H9 (cell line): Measurements from ENCODE around the gene TRMT112. TPM values are rescaled to one million over a fixed set of nuclear protein-coding genes. Genes with fewer than 3 reads are reported as not detected.

Experiments used
- DNase-seq: peaks from one replicate; pipeline ENCODE4 v3.0.0-alpha.2; 2017
- H2AFZ ChIP-seq: one replicate; pipeline ENCODE4 v1.6.1; 2013; ENCODE audit warnings: mild to moderate bottlenecking, low read length, control low read depth, moderate library complexity
- H2AK5ac ChIP-seq: 2 replicates; pipeline ENCODE4 v1.6.1; 2013; ENCODE audit warnings: low read length, control low read depth, mixed read lengths; ENCODE audit not compliant: insufficient read length
- H2BK120ac ChIP-seq: one replicate; pipeline ENCODE4 v1.6.1; 2013; ENCODE audit warnings: low read depth, mild to moderate bottlenecking, low read length, control low read depth, inconsistent platforms; ENCODE audit not compliant: poor library complexity, severe bottlenecking
- H2BK12ac ChIP-seq: 2 replicates; pipeline ENCODE4 v1.6.1; 2013; ENCODE audit warnings: low read length, control low read depth, mixed read lengths, low read depth; ENCODE audit not compliant: insufficient read length
- H2BK15ac ChIP-seq: 2 replicates; pipeline ENCODE4 v1.6.1; 2013; ENCODE audit warnings: low read depth, low read length, control low read depth
- H2BK20ac ChIP-seq: one replicate; pipeline ENCODE4 v1.6.1; 2013; ENCODE audit warnings: low read depth, mild to moderate bottlenecking, low read length, control low read depth, inconsistent platforms; ENCODE audit not compliant: poor library complexity, severe bottlenecking
- H2BK5ac ChIP-seq: 2 replicates; pipeline ENCODE4 v1.6.1; 2013; ENCODE audit warnings: low read length, control low read depth, mixed read lengths; ENCODE audit not compliant: insufficient read length
- H3K14ac ChIP-seq: 2 replicates; pipeline ENCODE4 v1.6.1; 2013; ENCODE audit warnings: low read length, control low read depth; ENCODE audit not compliant: insufficient read depth
- H3K18ac ChIP-seq: 2 replicates; pipeline ENCODE4 v1.6.1; 2013; ENCODE audit warnings: low read depth, mild to moderate bottlenecking, mixed read lengths, low read length, control low read depth; ENCODE audit not compliant: insufficient read length
- H3K23ac ChIP-seq: 2 replicates; pipeline ENCODE4 v1.6.1; 2013; ENCODE audit warnings: low read length, control low read depth, mixed read lengths, low read depth; ENCODE audit not compliant: insufficient read length
- H3K23me2 ChIP-seq: 2 replicates; pipeline ENCODE4 v1.6.1; 2013; ENCODE audit warnings: low read depth, mild to moderate bottlenecking, mixed read lengths, low read length, control low read depth; ENCODE audit not compliant: insufficient read length, poor library complexity, severe bottlenecking
- H3K27ac ChIP-seq: 2 replicates; pipeline ENCODE4 v1.5.1; 2013; ENCODE audit warnings: low read length, control low read depth, mixed read lengths, low read depth; ENCODE audit not compliant: insufficient read length
- H3K27me3 ChIP-seq: 2 replicates; pipeline ENCODE4 v1.6.1; 2013; ENCODE audit warnings: low read length, control low read depth, inconsistent platforms; ENCODE audit not compliant: insufficient read depth
- H3K4ac ChIP-seq: 2 replicates; pipeline ENCODE4 v1.6.1; 2013; ENCODE audit warnings: low read depth, mild to moderate bottlenecking, control low read depth, inconsistent platforms, low read length, moderate library complexity
- H3K4me1 ChIP-seq: 2 replicates; pipeline ENCODE4 v1.6.1; 2013; ENCODE audit warnings: low read length, control low read depth, inconsistent platforms; ENCODE audit not compliant: insufficient read depth
- H3K4me2 ChIP-seq: 2 replicates; pipeline ENCODE4 v1.6.1; 2013; ENCODE audit warnings: low read length, control low read depth, mixed read lengths; ENCODE audit not compliant: insufficient read length, insufficient read depth
- H3K56ac ChIP-seq: 2 replicates; pipeline ENCODE4 v1.6.1; 2013; ENCODE audit warnings: low read depth, mild to moderate bottlenecking, mixed read lengths, low read length, control low read depth; ENCODE audit not compliant: insufficient read length
- H3K79me1 ChIP-seq: 2 replicates; pipeline ENCODE4 v1.6.1; 2013; ENCODE audit warnings: low read depth, mild to moderate bottlenecking, moderate library complexity, low read length, control low read depth, inconsistent platforms; ENCODE audit not compliant: insufficient read depth, poor library complexity, severe bottlenecking
- H3K79me2 ChIP-seq: 2 replicates; pipeline ENCODE4 v1.6.1; 2013; ENCODE audit warnings: low read length, control low read depth, inconsistent platforms; ENCODE audit not compliant: insufficient read depth
- H3K9ac ChIP-seq: 2 replicates; pipeline ENCODE4 v1.6.1; 2013; ENCODE audit warnings: low read length, control low read depth, mixed read lengths; ENCODE audit not compliant: insufficient read length; ENCODE audit errors: extremely low read depth
- H3K9me3 ChIP-seq: one replicate; pipeline ENCODE4 v1.6.1; 2013; ENCODE audit warnings: low read depth, low read length, inconsistent platforms; ENCODE audit not compliant: control insufficient read depth
- H3T11ph ChIP-seq: one replicate; pipeline ENCODE4 v1.6.1; 2013; ENCODE audit warnings: mild to moderate bottlenecking, low read length, control low read depth, inconsistent platforms
- H4K20me1 ChIP-seq: one replicate; pipeline ENCODE4 v1.6.1; 2013; ENCODE audit not compliant: control insufficient read depth, insufficient read length, insufficient read depth
- H4K5ac ChIP-seq: 2 replicates; pipeline ENCODE4 v1.6.1; 2013; ENCODE audit warnings: low read depth, mild to moderate bottlenecking, mixed read lengths, low read length, control low read depth; ENCODE audit not compliant: insufficient read length
- H4K8ac ChIP-seq: replicated peaks from 2 replicates; pipeline ENCODE4 v1.6.1; 2013; ENCODE audit warnings: low read length, control low read depth, mixed read lengths, low read depth; ENCODE audit not compliant: insufficient read length
- H4K91ac ChIP-seq: 2 replicates; pipeline ENCODE4 v1.6.1; 2013; ENCODE audit warnings: low read depth, mild to moderate bottlenecking, moderate library complexity, mixed read lengths, low read length, control low read depth; ENCODE audit not compliant: insufficient read length
- H3K27ac Mint-ChIP-seq, 3 experiments: 2 replicates in 2 of 3; 3 replicates in 1 of 3; pipeline ENCODE4 v1.8.0; 2020 to 2021; ENCODE audit warnings: mixed read lengths in 3 of 3, mild to moderate bottlenecking in 1 of 3, moderate library complexity in 1 of 3
- H3K27me3 Mint-ChIP-seq: 2 replicates; pipeline ENCODE4 v1.8.0; 2021; ENCODE audit warnings: low read depth, mild to moderate bottlenecking, moderate library complexity, mixed read lengths
- H3K36me3 Mint-ChIP-seq, 3 experiments: 2 replicates in 2 of 3; 3 replicates in 1 of 3; pipeline ENCODE4 v1.8.0; 2020 to 2021; ENCODE audit warnings: low read depth in 3 of 3, mixed read lengths in 3 of 3; ENCODE audit not compliant: insufficient read depth in 1 of 3
- H3K4me1 Mint-ChIP-seq, 2 experiments: 2 replicates each; pipeline ENCODE4 v1.8.0; 2020; ENCODE audit warnings: mixed read lengths in 2 of 2
- H3K4me3 Mint-ChIP-seq, 2 experiments: 2 replicates in 1 of 2; 3 replicates in 1 of 2; pipeline ENCODE4 v1.8.0; 2020 to 2021; ENCODE audit warnings: mild to moderate bottlenecking in 2 of 2, mixed read lengths in 2 of 2, moderate library complexity in 1 of 2
- H3K9me3 Mint-ChIP-seq, 2 experiments: 2 replicates in 1 of 2; 3 replicates in 1 of 2; pipeline ENCODE4 v1.8.0; 2020; ENCODE audit warnings: mild to moderate bottlenecking in 2 of 2, mixed read lengths in 2 of 2, moderate library complexity in 1 of 2
- CTCF ChIP-seq: fragments of 200-600 bp; sonication (generic); conservative IDR thresholded peaks from 3 replicates; pipeline ENCODE4 v1.8.0; 2021; ENCODE audit warnings: antibody characterized with exemption, mild to moderate bottlenecking
- WGBS: extraction: QIAGEN DNeasy Blood & Tissue Kit; methylation state at CpG from one replicate; pipeline ENCODE4 v1.1.7; 2013; ENCODE audit warnings: missing lambda C conversion rate, low lambda C conversion rate, mixed read lengths; ENCODE audit not compliant: insufficient read length; ENCODE audit errors: extremely low coverage; 5-methylcytosine and 5-hydroxymethylcytosine counted together
- total RNA-seq: library from RNA; stranded (reverse); gene quantifications from 2 replicates; pipeline ENCODE4 v1.2.1, GENCODE V29; 2021

TRMT112 gene
- total RNA-seq, 1 experiment from 2014 or later, result 315 TPM

GRCh38 chr11:64327375-64327774, 10.0 kb upstream of the TRMT112 start:
- Histone ChIP-seq H3K27ac (no peak overlapping the region), H3K23me2 (no peaks in the 10 kb centered on the region), H3K27me3 (no peaks in the 10 kb centered on the region), H2BK5ac (no peak overlapping the region), H3K14ac (no peak overlapping the region), H4K5ac (no peak overlapping the region), H3K79me2 (no peaks in the 10 kb centered on the region), H3T11ph (no peak overlapping the region), H3K4me2 (no peak overlapping the region), H2BK15ac (no peak overlapping the region), H3K9me3 (no peaks in the 10 kb centered on the region), H2AFZ (no peak overlapping the region), H2BK12ac (no peak overlapping the region), H3K56ac (no peak overlapping the region), H4K20me1 (no peaks in the 10 kb centered on the region), H2AK5ac (no peak overlapping the region), H4K91ac (no peak overlapping the region), H3K4me1 (peaks cover 2% of the 10 kb centered on the region; the same call in 1 of the 2 replicates), H2BK20ac (no peak overlapping the region), H3K4ac (no peak overlapping the region), H4K8ac (no peak overlapping the region), H3K23ac (no peak overlapping the region), H3K9ac (no peak overlapping the region), H3K18ac (no peak overlapping the region), H2BK120ac (no peak overlapping the region), H3K79me1 (no peaks in the 10 kb centered on the region)
- Mint-ChIP-seq H3K36me3 (no peaks in the 10 kb centered on the region; a peak in 2 of 7 replicates), H3K4me1 (peaks cover 24 to 29% of the 10 kb centered on the region in 2 experiments), H3K9me3 (no peaks in the 10 kb centered on the region), H3K4me3 (no peak overlapping the region), H3K27ac (no peak overlapping the region), H3K27me3 (peaks cover 5% of the 10 kb centered on the region)
- DNase-seq, result no peak
- WGBS, result no CpG with 5 or more reads among the region's 2 CpGs
- no peak for TF ChIP-seq CTCF
